ENCODE results near the gene PIF1.

Gene PIF1, protein sequence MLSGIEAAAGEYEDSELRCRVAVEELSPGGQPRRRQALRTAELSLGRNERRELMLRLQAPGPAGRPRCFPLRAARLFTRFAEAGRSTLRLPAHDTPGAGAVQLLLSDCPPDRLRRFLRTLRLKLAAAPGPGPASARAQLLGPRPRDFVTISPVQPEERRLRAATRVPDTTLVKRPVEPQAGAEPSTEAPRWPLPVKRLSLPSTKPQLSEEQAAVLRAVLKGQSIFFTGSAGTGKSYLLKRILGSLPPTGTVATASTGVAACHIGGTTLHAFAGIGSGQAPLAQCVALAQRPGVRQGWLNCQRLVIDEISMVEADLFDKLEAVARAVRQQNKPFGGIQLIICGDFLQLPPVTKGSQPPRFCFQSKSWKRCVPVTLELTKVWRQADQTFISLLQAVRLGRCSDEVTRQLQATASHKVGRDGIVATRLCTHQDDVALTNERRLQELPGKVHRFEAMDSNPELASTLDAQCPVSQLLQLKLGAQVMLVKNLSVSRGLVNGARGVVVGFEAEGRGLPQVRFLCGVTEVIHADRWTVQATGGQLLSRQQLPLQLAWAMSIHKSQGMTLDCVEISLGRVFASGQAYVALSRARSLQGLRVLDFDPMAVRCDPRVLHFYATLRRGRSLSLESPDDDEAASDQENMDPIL

GRCh38 chr15:64825431-64826294 lies at the start of gene PIF1:
PIF1 (minus strand) TSS chr15:64825647; CDS start chr15:64824335, 1,312 bp downstream.
- FAIRE-seq, result peak; percentile 91

- no peak for FAIRE-seq
Measured at GRCh38 chr15:64870353-64870752, 44.9 kb upstream of the PIF1 start.

DNA sequence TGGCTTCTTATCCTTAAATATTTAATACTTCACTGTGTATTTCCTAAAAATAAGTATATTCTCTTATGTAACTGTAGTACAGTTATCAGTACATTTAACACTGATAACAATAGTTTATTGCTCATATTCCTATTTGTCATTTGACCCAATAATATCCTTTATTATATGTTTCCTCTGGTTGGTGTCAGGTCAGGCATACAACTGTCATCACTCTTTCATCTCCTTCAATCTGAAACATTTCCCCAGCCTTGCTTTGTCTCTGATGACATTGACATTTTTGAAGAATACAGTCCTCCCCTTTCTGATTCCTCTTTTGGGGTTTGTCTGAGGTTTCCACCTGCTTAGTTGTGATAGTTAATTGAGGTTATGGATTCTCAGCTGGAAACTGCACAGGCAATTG lies 44.1 kb upstream of the PIF1 start:
- FAIRE-seq, result no peak

- no peak for FAIRE-seq
Measured at GRCh38 chr15:64865998-64866520, 40.6 kb upstream of the PIF1 start.

GRCh38 chr15:64865126-64865997 lies 39.9 kb upstream of the PIF1 start:
- no peak for FAIRE-seq

- no peak for FAIRE-seq
Measured at GRCh38 chr15:64864068-64864467, 38.6 kb upstream of the PIF1 start.

- no peak for FAIRE-seq
Measured at GRCh38 chr15:64862408-64862807, 37.0 kb upstream of the PIF1 start.

- no peak for FAIRE-seq
Measured at GRCh38 chr15:64861960-64862359, 36.5 kb upstream of the PIF1 start.

- no peak for FAIRE-seq
Measured at GRCh38 chr15:64861331-64861730, 35.9 kb upstream of the PIF1 start.

GRCh38 chr15:64859226-64859625 lies 33.8 kb upstream of the PIF1 start:
- no peak for FAIRE-seq

- FAIRE-seq, result no peak
Measured at GRCh38 chr15:64858021-64858575, 32.7 kb upstream of the PIF1 start.

DNA sequence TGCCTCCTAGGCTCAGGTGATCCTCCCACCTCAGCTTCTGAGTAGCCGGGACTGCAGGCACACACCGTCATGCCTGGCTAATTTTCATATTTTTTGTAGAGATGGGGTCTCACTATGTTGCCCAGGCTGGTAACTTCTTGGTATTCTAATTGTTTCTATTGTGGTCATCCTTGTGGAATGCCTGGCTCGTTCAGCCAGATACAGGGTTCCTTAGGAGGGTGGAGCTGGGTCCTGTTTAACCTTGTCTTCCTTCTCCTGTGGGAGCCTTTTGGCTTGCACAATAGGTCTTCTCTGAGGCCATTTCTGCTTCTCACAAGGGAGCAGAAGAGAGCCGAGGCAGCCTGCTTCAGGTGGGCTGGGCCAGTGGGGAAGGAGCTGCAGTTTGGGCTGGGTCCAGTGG lies 32.0 kb upstream of the PIF1 start:
- no peak for FAIRE-seq

GRCh38 chr15:64856429-64857145 lies 31.1 kb upstream of the PIF1 start:
- FAIRE-seq, result no peak

DNA sequence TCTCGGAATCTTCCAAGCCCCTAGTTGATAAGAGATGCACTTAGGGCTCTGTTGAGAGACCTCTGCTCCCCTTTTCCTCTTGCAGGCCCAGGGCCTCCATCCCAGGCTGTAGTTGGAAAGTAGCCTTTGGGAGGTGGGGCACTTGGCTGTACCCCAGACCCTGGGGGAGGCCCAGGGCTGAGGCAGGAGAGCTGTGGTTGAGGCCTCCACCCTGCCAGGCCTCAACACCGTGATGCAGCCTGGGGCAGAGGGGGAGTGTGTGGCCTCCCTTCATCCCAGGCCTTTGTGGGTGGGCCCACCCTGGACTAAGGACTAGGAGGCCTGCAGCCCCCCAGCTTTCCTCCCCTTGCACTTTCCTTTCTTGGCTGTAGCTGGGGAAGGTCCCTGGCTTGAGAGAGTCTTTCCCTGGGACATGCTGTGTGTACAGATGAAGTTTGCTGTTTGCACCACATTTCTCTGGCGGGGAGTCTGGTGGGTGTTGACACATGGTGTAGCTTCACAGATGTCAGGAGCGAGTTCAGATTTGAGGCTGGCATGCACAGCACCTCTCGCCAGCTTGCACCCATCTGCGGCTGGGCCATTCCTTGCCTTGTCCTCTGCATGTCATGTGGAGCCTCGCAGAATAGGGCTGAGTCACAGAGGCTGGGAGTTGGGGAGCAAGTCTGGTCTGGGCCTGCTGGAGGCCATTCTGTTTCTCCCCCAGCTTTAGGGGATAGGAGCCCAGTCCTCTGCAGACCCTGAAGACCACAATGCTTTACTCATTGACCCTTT lies 29.9 kb upstream of the PIF1 start:
- no peak for FAIRE-seq

DNA sequence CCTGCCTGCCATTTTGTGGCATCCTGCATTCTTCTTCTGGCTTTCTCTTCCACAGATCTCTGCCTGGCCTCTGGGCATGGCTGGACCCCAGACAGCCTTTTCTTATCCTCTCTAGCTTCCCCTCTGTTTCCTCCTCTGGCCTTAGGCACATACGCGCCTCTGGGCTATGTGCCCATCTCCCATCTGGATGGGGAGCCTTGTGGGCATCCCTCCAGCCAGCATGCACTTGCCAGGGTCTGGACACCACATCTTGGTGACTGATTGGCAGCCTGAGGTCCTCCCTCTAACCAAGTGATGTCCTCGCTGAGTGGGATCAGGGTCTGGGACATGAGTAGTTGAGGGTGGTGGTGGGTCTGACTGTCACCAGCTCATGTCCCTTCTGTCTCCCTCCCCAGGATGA lies 29.1 kb upstream of the PIF1 start:
- FAIRE-seq, result no peak

DNA sequence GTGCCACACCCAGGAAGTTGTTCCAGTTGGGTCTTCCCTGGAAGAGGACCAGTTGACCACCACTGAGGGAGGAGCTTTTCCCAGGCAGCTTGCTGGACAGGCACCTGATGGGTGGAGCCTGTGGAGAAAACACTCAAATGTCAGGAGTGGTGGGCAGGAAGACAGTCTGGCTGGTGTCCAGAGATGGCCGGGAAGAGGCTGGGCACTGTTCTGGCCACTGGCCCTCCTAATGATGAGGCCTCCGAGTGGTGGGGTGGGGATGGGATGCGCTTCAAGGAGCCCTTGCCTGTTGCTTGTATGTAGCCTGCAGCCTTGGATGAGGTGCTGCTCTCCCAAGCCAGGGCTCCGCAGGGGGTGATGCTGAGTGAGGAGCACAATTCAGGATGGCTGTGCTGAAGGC lies 28.6 kb upstream of the PIF1 start:
- FAIRE-seq, result no peak

GRCh38 chr15:64851503-64851840 lies 26.0 kb upstream of the PIF1 start:
- FAIRE-seq, result no peak

DNA sequence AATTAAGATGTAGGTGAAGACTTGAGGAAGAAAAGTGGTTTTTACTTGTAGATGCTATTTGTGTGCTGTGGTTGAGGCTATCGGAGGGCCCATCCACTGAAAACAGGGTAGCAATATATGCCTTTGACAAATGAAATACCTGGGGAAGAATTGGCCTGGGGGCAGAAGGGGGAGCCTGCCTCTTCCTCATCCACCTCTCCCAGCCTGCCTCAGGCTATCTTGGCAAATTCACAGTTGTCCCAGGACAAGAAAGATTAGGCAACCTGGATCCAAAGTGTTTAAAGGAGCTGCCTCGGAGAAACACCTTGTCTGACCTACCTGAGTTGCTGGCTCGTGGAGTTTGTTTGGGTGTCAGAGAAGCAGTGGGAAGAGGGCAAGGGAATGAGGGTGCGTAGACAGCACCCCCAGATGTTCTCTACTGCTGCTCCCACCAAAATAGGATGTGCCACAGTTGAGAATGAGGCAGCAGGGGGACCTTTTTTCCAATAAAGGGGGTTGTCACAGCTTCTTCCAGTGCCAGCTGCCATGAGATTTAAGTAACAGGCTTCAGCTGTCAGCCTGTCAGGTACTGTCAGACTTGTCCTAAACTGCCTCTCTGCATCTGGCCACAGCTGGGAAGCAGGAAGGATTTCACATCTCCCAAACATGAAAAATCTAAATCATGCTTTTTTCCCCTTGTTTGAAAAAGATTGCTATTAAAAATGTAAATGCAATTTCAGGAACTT lies 25.5 kb upstream of the PIF1 start:
- no peak for FAIRE-seq

- no peak for FAIRE-seq
Measured at GRCh38 chr15:64847876-64848716, 22.6 kb upstream of the PIF1 start.

All from TTC549 (cell line).